GM12801 (cell line): ENCODE measurements around the gene CHID1.

ENCODE experiments used
- CTCF ChIP-seq: IDR thresholded peaks from one replicate; pipeline ENCODE4 v1.5.1; 2011; ENCODE audit warnings: control low read depth; ENCODE audit not compliant: insufficient read length; ENCODE audit errors: extremely low read depth

The CHID1 gene

GRCh38 chr11:854601-855329 lies 55.8 kb downstream of the CHID1 start:
- TF ChIP-seq CTCF = no peak

GRCh38 chr11:853682-854448 lies 56.7 kb downstream of the CHID1 start:
- TF ChIP-seq CTCF = no peak

GRCh38 chr11:852762-853161 lies 57.8 kb downstream of the CHID1 start:
- TF ChIP-seq CTCF = no peak

- no peak for TF ChIP-seq CTCF
Measured at GRCh38 chr11:850775-851763, 59.5 kb downstream of the CHID1 start.

GRCh38 chr11:849951-850774 lies 60.4 kb downstream of the CHID1 start:
- no peak for TF ChIP-seq CTCF

- no peak for TF ChIP-seq CTCF
Measured at GRCh38 chr11:849104-849824, 61.3 kb downstream of the CHID1 start.
